Nephron progenitor cell (in vitro differentiated cells): ENCODE measurements around the gene PTPRR.
A peak's percentile ranks its signal among the peaks of the same experiment; 100 is the strongest.

Source experiments
- DNase-seq: peaks from one replicate; pipeline ENCODE4 v3.0.0; 2021
- H3K27ac Mint-ChIP-seq: 2 replicates; pipeline ENCODE4 v1.8.0; 2021; ENCODE audit warnings: mild to moderate bottlenecking, moderate library complexity, mixed read lengths
- H3K27me3 Mint-ChIP-seq: 2 replicates; pipeline ENCODE4 v1.8.0; 2021; ENCODE audit warnings: mild to moderate bottlenecking, low read depth, mixed read lengths; ENCODE audit not compliant: poor library complexity
- H3K36me3 Mint-ChIP-seq: 2 replicates; pipeline ENCODE4 v1.8.0; 2021; ENCODE audit warnings: low read depth, mixed read lengths
- H3K4me1 Mint-ChIP-seq: 2 replicates; pipeline ENCODE4 v1.8.0; 2021; ENCODE audit warnings: mixed read lengths
- H3K4me3 Mint-ChIP-seq: 2 replicates; pipeline ENCODE4 v1.8.0; 2021; ENCODE audit warnings: mild to moderate bottlenecking, moderate library complexity, mixed read lengths
- H3K9me3 Mint-ChIP-seq: 2 replicates; pipeline ENCODE4 v1.8.0; 2021; ENCODE audit warnings: mild to moderate bottlenecking, moderate library complexity, mixed read lengths
- TF ChIP-seq, protein P1 (sequence below): fragments of 200-600 bp; sonication (generic); IDR thresholded peaks from 2 replicates; pipeline ENCODE4 v1.5.0; 2021; ENCODE audit warnings: antibody characterized with exemption

Gene PTPRR

DNA sequence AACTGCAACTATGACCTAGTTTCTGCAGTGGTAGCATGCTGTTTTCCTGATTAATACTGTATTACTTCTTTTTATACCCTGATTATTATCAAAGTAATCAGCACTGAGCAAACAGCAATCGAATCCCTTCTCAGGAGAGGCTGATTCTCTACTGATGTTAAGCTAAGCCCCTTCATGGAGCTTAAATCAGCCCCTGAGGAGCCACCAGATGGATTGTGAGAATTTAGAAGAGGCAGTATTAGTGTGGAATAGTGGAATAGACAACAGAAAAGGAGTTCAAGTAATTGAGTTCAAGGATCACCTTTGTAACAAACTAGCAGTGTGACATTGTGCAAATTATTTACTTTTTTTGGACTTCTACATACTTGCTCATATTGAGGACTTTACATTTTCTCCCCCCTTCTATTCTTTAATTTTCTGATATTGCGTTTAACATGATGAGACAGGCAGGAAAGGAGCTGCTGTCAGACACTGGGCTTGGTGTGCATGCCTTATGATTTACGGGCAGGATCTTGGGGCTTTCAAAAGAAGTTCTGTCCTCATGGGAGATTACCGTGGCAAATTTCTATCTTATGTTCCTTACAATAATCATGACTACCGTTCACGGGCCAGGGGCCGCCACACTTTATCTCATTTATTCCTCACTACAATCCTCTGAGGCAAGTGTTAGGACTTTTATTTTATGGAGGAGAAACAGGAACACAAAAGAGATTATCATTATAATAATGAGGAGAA, 68.0 kb downstream of the PTPRR start:
- TF ChIP-seq, protein P1, sequence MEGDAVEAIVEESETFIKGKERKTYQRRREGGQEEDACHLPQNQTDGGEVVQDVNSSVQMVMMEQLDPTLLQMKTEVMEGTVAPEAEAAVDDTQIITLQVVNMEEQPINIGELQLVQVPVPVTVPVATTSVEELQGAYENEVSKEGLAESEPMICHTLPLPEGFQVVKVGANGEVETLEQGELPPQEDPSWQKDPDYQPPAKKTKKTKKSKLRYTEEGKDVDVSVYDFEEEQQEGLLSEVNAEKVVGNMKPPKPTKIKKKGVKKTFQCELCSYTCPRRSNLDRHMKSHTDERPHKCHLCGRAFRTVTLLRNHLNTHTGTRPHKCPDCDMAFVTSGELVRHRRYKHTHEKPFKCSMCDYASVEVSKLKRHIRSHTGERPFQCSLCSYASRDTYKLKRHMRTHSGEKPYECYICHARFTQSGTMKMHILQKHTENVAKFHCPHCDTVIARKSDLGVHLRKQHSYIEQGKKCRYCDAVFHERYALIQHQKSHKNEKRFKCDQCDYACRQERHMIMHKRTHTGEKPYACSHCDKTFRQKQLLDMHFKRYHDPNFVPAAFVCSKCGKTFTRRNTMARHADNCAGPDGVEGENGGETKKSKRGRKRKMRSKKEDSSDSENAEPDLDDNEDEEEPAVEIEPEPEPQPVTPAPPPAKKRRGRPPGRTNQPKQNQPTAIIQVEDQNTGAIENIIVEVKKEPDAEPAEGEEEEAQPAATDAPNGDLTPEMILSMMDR = no peak
- H3K4me1 Mint-ChIP-seq = peaks cover 5% of the 10 kb centered on the region
- H3K27me3 Mint-ChIP-seq = peaks cover 8% of the 10 kb centered on the region
- H3K36me3 Mint-ChIP-seq = no peaks in the 10 kb centered on the region
- DNase-seq = no peak
- peak overlapping the region; percentile 2 for H3K27ac Mint-ChIP-seq
- H3K4me3 Mint-ChIP-seq = no peak overlapping the region
- no peaks in the 10 kb centered on the region for H3K9me3 Mint-ChIP-seq

DNA sequence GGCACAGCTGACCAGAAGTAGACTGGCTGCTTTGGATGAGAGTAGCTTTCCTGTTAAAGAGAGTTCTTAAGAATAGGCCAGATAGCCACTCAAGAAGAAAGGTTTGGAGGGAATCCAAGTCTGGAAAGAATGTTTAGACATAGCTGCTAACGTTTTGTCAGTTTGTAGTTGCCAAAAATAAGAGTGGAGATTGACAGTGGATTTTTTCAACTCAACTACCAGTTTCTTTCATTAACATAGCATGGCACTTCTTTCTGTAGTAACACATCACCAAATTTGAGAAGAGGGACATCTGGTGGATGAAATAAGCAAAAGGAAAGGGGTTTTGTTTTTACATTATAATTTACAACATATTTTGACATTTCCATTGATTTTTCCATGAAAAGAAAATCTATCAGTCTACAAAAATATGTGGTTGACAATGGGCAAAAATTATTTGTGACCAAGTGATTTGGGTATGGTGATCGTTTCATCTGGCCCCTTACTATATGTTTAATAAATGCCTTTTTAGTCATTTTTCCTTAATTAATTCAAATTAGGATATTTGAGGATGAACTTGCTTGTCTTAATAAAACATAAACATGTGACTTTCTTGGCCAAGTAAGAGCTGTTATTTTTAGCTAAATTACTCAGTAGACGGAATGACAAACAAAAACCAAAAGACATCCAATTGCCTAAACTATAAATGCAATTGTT, 71.1 kb downstream of the PTPRR start:
- TF ChIP-seq, protein P1 = peak; percentile 29
- no peak for DNase-seq
- no peaks in the 10 kb centered on the region for H3K36me3 Mint-ChIP-seq

DNA sequence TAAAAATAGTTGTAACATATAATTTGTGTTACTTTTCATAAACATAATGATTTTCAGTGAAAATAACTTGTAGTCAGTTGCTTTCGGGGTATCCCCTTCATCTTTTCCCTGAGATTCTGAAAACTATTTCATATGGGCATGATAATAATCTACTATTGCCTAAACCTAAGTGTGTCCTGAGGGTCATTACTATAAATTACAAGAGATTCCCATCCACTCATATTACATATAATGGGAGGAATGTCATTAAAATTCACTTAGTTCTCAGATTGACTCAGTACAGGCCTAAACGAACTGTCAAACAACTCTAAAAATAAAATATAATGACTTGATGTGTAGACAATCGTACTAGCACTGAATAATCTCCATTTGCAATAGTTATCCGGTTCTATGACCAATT, 72.7 kb downstream of the PTPRR start:
- Mint-ChIP-seq H3K4me3 (no peak overlapping the region), H3K27ac (no peak overlapping the region), H3K27me3 (peaks cover 3% of the 10 kb centered on the region), H3K4me1 (peaks cover 4% of the 10 kb centered on the region), H3K9me3 (no peaks in the 10 kb centered on the region), H3K36me3 (no peaks in the 10 kb centered on the region)
- no peak for DNase-seq
- TF ChIP-seq, protein P1 = no peak

More for the DNA sequence above, 71.1 kb downstream of the PTPRR start:
- peaks cover 5% of the 10 kb centered on the region for H3K4me1 Mint-ChIP-seq
- peaks cover 1% of the 10 kb centered on the region for H3K27me3 Mint-ChIP-seq
- no peak overlapping the region for H3K27ac Mint-ChIP-seq
- H3K9me3 Mint-ChIP-seq = no peaks in the 10 kb centered on the region
- no peak overlapping the region for H3K4me3 Mint-ChIP-seq

DNA sequence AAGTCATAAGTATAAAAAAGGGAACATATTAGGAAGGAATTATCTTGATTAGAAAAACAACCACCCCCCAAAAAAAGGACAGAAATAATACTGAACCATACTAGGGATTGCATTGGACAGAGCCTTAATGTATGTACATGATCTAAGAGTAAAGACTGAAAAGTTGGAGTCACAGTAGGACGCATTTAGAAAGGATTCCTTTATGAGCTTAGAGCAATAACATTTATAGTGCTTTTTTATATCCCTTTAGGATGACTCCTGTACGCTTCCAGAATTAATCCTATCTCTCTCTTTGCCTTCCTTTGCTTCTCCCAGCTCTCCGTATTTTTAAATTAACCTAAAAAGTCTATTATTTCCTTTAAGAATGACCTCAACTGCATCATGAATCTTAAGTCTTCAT, 75.3 kb downstream of the PTPRR start:
- Mint-ChIP-seq H3K9me3 (no peaks in the 10 kb centered on the region), H3K4me1 (no peaks in the 10 kb centered on the region), H3K4me3 (no peak overlapping the region), H3K36me3 (no peaks in the 10 kb centered on the region), H3K27ac (no peak overlapping the region), H3K27me3 (peaks cover 3% of the 10 kb centered on the region)
- TF ChIP-seq, protein P1 = no peak
- no peak for DNase-seq

DNA sequence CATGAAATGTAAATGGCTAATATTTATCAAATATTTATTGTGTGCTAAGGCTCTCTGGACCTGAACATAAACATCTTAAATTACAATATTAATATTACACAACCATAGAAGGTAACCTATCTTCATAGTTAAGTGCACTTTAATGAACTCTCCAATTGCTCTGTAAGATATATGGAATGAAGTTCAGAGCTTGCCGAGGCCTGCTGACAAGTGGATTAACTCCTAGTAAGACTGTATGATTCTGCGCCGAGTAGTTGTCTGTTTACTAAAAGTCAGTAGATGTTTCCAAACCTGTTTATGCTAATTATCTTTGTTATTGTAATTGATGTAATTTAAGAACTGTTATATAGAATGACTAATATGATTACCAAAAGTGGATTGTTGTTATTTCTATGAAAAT, 77.2 kb downstream of the PTPRR start:
- TF ChIP-seq, protein P1 = no peak
- H3K27me3 Mint-ChIP-seq = peaks cover 3% of the 10 kb centered on the region
- no peaks in the 10 kb centered on the region for H3K4me1 Mint-ChIP-seq
- no peaks in the 10 kb centered on the region for H3K9me3 Mint-ChIP-seq
- no peak overlapping the region for H3K4me3 Mint-ChIP-seq
- no peaks in the 10 kb centered on the region for H3K36me3 Mint-ChIP-seq
- DNase-seq = no peak
- H3K27ac Mint-ChIP-seq = no peak overlapping the region

DNA sequence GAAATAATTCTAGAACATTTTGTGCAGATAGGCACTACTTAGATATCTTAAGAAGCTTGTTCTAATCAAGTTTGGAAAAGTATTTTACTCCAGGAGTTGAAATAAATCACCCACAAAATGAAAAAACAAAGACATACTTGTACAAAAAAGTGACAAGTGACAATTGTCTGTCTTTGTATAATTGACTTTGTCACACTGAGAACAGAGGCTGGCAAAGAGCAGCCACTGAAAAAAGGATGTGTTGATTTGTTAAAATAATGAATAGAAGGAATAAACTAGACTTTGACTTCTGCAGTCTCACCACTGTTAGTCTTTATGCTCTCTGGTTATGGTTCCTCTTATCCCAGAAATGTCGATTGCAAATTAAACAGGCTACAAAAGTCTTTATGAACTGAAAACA, 77.6 kb downstream of the PTPRR start:
- Mint-ChIP-seq H3K9me3 (no peaks in the 10 kb centered on the region), H3K27ac (no peak overlapping the region), H3K4me3 (no peak overlapping the region), H3K36me3 (no peaks in the 10 kb centered on the region), H3K27me3 (peaks cover 3% of the 10 kb centered on the region), H3K4me1 (no peaks in the 10 kb centered on the region)
- no peak for DNase-seq
- TF ChIP-seq, protein P1 = no peak
